Gastroesophageal sphincter (tissue), 3 donors: ENCODE results near the gene KRTAP20-1.

Source experiments
- EP300 ChIP-seq: sonication (generic); formaldehyde crosslinking; IDR thresholded peaks from one replicate; pipeline ENCODE4 v1.6.1; 2017; ENCODE audit warnings: antibody characterized with exemption, mild to moderate bottlenecking
- TF ChIP-seq, protein P1 (sequence below), 4 experiments: fragments of 200-600 bp in 2 of 4; fragments of 450-650 bp in 2 of 4; sonication (generic) in 1 of 4; IDR thresholded peaks; one replicate each; pipeline ENCODE4 v1.5.1; 2017 to 2019; ENCODE audit warnings: antibody characterized with exemption in 4 of 4, mild to moderate bottlenecking in 2 of 4, moderate library complexity in 2 of 4

GRCh38 chr21:30625449-30626165 is 9.4 kb downstream of the KRTAP20-1 start:
- TF ChIP-seq, protein P1, sequence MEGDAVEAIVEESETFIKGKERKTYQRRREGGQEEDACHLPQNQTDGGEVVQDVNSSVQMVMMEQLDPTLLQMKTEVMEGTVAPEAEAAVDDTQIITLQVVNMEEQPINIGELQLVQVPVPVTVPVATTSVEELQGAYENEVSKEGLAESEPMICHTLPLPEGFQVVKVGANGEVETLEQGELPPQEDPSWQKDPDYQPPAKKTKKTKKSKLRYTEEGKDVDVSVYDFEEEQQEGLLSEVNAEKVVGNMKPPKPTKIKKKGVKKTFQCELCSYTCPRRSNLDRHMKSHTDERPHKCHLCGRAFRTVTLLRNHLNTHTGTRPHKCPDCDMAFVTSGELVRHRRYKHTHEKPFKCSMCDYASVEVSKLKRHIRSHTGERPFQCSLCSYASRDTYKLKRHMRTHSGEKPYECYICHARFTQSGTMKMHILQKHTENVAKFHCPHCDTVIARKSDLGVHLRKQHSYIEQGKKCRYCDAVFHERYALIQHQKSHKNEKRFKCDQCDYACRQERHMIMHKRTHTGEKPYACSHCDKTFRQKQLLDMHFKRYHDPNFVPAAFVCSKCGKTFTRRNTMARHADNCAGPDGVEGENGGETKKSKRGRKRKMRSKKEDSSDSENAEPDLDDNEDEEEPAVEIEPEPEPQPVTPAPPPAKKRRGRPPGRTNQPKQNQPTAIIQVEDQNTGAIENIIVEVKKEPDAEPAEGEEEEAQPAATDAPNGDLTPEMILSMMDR (IDR thresholded peaks at IDR 0.05): no peak
- TF ChIP-seq EP300: no peak
